ENCODE data around the gene PTPRC. TPM values are rescaled to one million over a fixed set of nuclear protein-coding genes. Genes with fewer than 3 reads are reported as not detected.
"Not testable (repeated sequence)": the region's sequence is repeated elsewhere in the genome, so short reads cannot be mapped to it uniquely, and the experiment has no call there.

Gene PTPRC
- total and polyA plus RNA-seq, 2 donors, result 130 to 490 TPM

DNA sequence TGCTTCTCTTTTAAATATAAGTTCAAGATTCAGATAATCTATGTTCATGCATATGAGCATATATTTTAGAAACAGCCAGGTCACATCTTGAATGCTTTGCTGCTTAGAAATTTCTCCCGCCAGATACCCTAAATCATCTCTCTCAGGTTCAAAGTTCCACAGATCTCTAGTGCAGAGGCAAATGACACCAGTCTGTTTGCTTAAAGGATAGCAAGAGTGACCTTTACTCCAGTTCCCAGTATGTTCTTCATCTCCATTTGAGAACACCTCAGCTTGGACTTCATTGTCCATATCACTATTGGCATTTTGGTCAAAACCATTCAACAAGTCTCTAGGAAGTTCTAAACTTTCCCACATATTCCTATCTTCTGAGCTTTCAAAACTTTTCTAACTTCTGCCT lies 37.5 kb upstream of the PTPRC start:
- not testable (repeated sequence) for H3K4me3 ChIP-seq (ENCODE audit: low read length in 2 of 2); DNase-seq (ENCODE audit: low read depth in 6 of 9, low spot score in 9 of 9); H3K27me3 ChIP-seq (ENCODE audit: control insufficient read depth in 2 of 2, insufficient read depth in 1 of 2, low read length in 1 of 2); H3K36me3 ChIP-seq (ENCODE audit: control insufficient read depth in 2 of 2, insufficient read depth in 2 of 2, low read length in 1 of 2); H3K9me3 ChIP-seq (ENCODE audit: control insufficient read depth in 2 of 2, insufficient read depth in 1 of 2, low read length in 1 of 2); H3K27ac ChIP-seq (ENCODE audit: low read depth in 1 of 2, low read length in 1 of 2)
- WGBS, result 99% methylated on average over 1 of the region's 1 CpG
- peaks cover 10 to 33% of the 10 kb centered on the region in 2 donors for H3K4me1 ChIP-seq (ENCODE audit: control insufficient read depth in 2 of 2, insufficient read depth in 2 of 2, low read length in 2 of 2)

DNA sequence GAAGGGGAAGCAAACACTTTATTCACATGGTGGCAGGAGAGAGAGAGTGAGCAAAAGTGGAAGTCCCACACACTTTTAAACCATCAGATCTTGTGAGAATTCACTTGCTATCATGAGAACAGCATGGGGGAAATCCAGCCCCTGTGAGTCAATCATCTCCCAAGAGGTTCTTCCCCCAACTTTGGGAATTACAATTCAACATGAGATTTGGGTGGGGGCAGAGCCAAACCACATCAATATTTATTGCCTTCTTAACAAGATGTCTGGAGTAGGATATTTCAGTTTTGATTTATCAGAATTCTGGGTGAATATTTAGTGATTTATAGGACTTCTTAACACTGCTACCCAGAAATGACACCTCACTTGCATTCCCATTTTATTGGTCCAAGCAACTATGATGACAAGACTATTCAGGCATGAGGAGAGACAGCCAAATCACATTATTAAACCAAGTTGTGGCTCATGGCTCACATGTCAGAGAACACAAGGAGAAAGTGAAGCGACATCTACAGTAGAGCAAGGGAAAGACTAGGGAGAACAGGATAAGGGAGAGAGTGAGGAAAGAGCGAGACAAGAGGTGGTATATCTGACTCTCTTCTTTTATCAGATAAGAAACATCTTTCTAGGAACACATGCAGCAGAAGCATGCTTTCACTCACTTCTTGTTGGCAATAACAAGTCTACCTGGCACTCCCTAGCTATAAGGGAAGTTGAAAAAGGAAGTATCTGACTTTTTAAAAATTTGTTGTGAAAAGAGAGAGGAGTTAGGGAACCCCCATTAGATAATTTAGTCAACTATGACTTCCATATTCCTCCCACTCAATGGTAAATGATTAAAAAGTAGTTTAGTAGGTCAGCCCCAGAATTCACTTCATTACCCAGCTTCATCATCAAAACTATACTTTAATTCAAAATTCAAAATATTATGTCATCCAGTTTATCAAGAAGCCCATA lies 36.6 kb upstream of the PTPRC start:
- H3K4me3 ChIP-seq (ENCODE audit: low read length in 2 of 2), result no peak overlapping the region
- peaks cover 0 to 3% of the 10 kb centered on the region in 2 donors for H3K9me3 ChIP-seq (ENCODE audit: control insufficient read depth in 2 of 2, insufficient read depth in 1 of 2, low read length in 1 of 2)
- 81% methylated on average over 2 of the region's 2 CpGs for WGBS
- H3K27ac ChIP-seq (ENCODE audit: low read depth in 1 of 2, low read length in 1 of 2), result no peak overlapping the region
- DNase-seq (ENCODE audit: low read depth in 6 of 9, low spot score in 9 of 9), result no peak
- H3K36me3 ChIP-seq (ENCODE audit: control insufficient read depth in 2 of 2, insufficient read depth in 2 of 2, low read length in 1 of 2), result no peaks in the 10 kb centered on the region
- H3K27me3 ChIP-seq (ENCODE audit: control insufficient read depth in 2 of 2, insufficient read depth in 1 of 2, low read length in 1 of 2), result no peaks in the 10 kb centered on the region
- peaks cover 10 to 33% of the 10 kb centered on the region in 2 donors for H3K4me1 ChIP-seq (ENCODE audit: control insufficient read depth in 2 of 2, insufficient read depth in 2 of 2, low read length in 2 of 2)

DNA sequence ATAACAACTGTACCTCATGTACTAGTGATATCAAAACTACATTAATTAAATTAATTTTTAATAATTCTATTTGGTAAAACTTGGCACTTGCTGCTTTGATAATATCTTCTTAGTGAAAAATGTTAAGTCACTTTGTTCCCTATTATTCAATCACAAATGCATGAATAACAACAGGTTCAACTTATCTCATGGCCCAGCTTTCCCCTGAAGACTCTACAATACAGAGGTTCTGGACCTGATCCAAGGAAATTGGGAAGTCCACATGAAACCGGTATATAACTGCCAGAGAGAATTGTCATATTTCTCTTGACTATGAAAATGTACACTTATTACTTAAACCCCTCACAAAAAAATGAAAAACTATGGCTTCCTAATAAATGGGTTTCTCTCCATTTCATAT lies 33.9 kb upstream of the PTPRC start:
- H3K9me3 ChIP-seq (ENCODE audit: control insufficient read depth in 2 of 2, insufficient read depth in 1 of 2, low read length in 1 of 2), result peaks cover 0 to 3% of the 10 kb centered on the region in 2 donors
- H3K27ac ChIP-seq (ENCODE audit: low read depth in 1 of 2, low read length in 1 of 2), result no peak overlapping the region
- H3K36me3 ChIP-seq (ENCODE audit: control insufficient read depth in 2 of 2, insufficient read depth in 2 of 2, low read length in 1 of 2), result no peaks in the 10 kb centered on the region
- WGBS, result 68% methylated on average over 1 of the region's 1 CpG
- H3K4me1 ChIP-seq (ENCODE audit: control insufficient read depth in 2 of 2, insufficient read depth in 2 of 2, low read length in 2 of 2), result peaks cover 6 to 22% of the 10 kb centered on the region in 2 donors
- H3K4me3 ChIP-seq (ENCODE audit: low read length in 2 of 2), result no peak overlapping the region
- DNase-seq (ENCODE audit: low read depth in 6 of 9, low spot score in 9 of 9), result no peak
- no peaks in the 10 kb centered on the region for H3K27me3 ChIP-seq (ENCODE audit: control insufficient read depth in 2 of 2, insufficient read depth in 1 of 2, low read length in 1 of 2)

DNA sequence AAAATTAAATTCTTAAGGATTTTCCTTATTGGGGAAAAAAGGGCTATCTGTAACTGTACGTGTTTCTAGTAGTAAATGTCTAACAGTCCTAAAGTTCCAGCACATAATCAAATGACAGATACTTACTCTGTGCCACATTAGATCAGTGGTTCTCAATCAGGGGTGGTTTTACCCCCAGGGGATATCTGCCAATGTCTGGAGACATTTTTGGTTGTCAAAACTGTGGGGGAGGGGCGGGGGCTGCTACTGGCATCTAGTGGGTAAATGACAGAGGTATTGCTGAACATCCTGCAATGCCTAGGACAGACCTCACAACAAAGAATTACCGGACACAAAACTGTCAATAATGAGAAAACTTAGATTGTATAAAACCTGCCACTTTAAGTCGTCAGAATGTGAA lies 33.4 kb upstream of the PTPRC start:
- Histone ChIP-seq H3K36me3 (ENCODE audit: control insufficient read depth in 2 of 2, insufficient read depth in 2 of 2, low read length in 1 of 2) (no peaks in the 10 kb centered on the region), H3K9me3 (ENCODE audit: control insufficient read depth in 2 of 2, insufficient read depth in 1 of 2, low read length in 1 of 2) (peaks cover 0 to 3% of the 10 kb centered on the region in 2 donors), H3K4me3 (ENCODE audit: low read length in 2 of 2) (no peak overlapping the region), H3K4me1 (ENCODE audit: control insufficient read depth in 2 of 2, insufficient read depth in 2 of 2, low read length in 2 of 2) (peaks cover 6 to 21% of the 10 kb centered on the region in 2 donors), H3K27me3 (ENCODE audit: control insufficient read depth in 2 of 2, insufficient read depth in 1 of 2, low read length in 1 of 2) (no peaks in the 10 kb centered on the region), H3K27ac (ENCODE audit: low read depth in 1 of 2, low read length in 1 of 2) (no peak overlapping the region)
- DNase-seq (ENCODE audit: low read depth in 6 of 9, low spot score in 9 of 9), result peak in 2 of 9 donors; percentile 28 to 46
- 83% methylated on average over 4 of the region's 4 CpGs for WGBS

DNA sequence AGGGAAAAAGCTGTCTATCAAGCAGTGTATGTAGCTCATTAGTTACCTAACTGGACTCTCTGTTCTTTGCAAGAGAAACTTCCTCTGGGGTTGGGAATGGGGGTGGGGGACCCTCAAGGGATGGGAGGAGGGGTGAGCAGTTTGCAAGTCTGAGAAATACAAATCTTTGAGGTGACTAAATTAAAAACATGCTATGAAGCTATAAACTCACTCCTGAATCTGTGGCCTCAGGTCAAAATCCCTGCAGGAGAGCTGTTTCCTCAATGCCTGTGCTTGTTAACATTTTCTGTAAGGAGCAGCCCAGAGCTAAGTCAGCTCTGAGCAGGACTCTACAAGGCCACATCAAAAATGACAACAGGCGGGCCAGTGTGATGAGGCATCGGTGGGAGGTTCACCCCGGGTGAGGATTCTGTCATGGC lies 32.8 kb upstream of the PTPRC start:
- peaks cover 6 to 22% of the 10 kb centered on the region in 2 donors for H3K4me1 ChIP-seq (ENCODE audit: control insufficient read depth in 2 of 2, insufficient read depth in 2 of 2, low read length in 2 of 2)
- DNase-seq (ENCODE audit: low read depth in 6 of 9, low spot score in 9 of 9), result no peak
- no peak overlapping the region for H3K27ac ChIP-seq (ENCODE audit: low read depth in 1 of 2, low read length in 1 of 2)

DNA sequence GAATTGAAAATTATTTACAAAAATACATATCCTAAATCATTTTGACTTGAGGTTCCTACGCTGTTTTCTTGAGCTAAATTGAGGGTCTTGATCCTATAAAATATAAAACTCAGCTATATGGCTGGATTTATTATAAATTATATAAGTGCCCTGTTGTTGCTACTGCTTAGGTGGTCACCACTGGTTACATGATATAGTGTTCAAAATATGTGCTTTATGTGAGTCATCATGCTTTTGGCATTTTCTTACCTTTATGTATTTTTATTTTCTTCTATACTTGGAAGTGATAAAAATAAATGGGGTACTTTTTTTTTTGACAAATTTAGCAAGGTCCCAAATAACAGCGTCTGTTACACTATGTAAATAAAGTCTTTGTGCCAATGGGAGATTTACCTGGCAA lies 31.1 kb upstream of the PTPRC start:
- over 99% methylated on average over 2 of the region's 2 CpGs for WGBS
- H3K4me3 ChIP-seq (ENCODE audit: low read length in 2 of 2), result no peak overlapping the region
- peaks cover 12 to 29% of the 10 kb centered on the region in 2 donors for H3K4me1 ChIP-seq (ENCODE audit: control insufficient read depth in 2 of 2, insufficient read depth in 2 of 2, low read length in 2 of 2)
- no peak overlapping the region for H3K27ac ChIP-seq (ENCODE audit: low read depth in 1 of 2, low read length in 1 of 2)
- H3K9me3 ChIP-seq (ENCODE audit: control insufficient read depth in 2 of 2, insufficient read depth in 1 of 2, low read length in 1 of 2), result no peaks in the 10 kb centered on the region
- H3K36me3 ChIP-seq (ENCODE audit: control insufficient read depth in 2 of 2, insufficient read depth in 2 of 2, low read length in 1 of 2), result no peaks in the 10 kb centered on the region
- H3K27me3 ChIP-seq (ENCODE audit: control insufficient read depth in 2 of 2, insufficient read depth in 1 of 2, low read length in 1 of 2), result no peaks in the 10 kb centered on the region
- DNase-seq (ENCODE audit: low read depth in 6 of 9, low spot score in 9 of 9), result no peak

More for the DNA sequence above, 32.8 kb upstream of the PTPRC start:
- 93% methylated on average over 3 of the region's 3 CpGs for WGBS
- Histone ChIP-seq H3K27me3 (ENCODE audit: control insufficient read depth in 2 of 2, insufficient read depth in 1 of 2, low read length in 1 of 2) (no peaks in the 10 kb centered on the region), H3K36me3 (ENCODE audit: control insufficient read depth in 2 of 2, insufficient read depth in 2 of 2, low read length in 1 of 2) (no peaks in the 10 kb centered on the region), H3K9me3 (ENCODE audit: control insufficient read depth in 2 of 2, insufficient read depth in 1 of 2, low read length in 1 of 2) (no peaks in the 10 kb centered on the region), H3K4me3 (ENCODE audit: low read length in 2 of 2) (no peak overlapping the region)

DNA sequence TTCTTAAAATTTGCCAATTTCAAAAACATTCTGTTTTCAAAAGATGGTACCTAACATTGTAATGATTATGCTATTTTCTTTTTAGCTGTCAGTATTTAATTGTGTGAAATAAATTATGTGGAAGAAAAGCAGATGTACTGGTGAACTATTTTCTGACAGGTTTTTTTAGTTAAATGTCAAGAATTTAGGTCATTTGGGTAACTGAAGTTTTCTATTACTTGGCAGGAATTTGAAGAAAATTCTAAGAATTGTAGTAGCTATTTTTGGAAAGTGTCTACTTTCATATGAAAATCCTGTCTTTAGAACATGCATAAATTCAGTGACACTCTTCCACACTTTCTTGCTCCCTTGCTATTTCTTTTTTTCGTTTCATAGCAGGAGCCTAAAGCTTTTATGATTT lies 28.5 kb upstream of the PTPRC start:
- H3K9me3 ChIP-seq (ENCODE audit: control insufficient read depth in 2 of 2, insufficient read depth in 1 of 2, low read length in 1 of 2), result no peaks in the 10 kb centered on the region
- DNase-seq (ENCODE audit: low read depth in 6 of 9, low spot score in 9 of 9), result no peak
- H3K4me3 ChIP-seq (ENCODE audit: low read length in 2 of 2), result no peak overlapping the region
- 62% methylated on average over 1 of the region's 1 CpG for WGBS
- H3K27me3 ChIP-seq (ENCODE audit: control insufficient read depth in 2 of 2, insufficient read depth in 1 of 2, low read length in 1 of 2), result no peaks in the 10 kb centered on the region
- no peaks in the 10 kb centered on the region for H3K36me3 ChIP-seq (ENCODE audit: control insufficient read depth in 2 of 2, insufficient read depth in 2 of 2, low read length in 1 of 2)
- peaks cover 18 to 42% of the 10 kb centered on the region in 2 donors for H3K4me1 ChIP-seq (ENCODE audit: control insufficient read depth in 2 of 2, insufficient read depth in 2 of 2, low read length in 2 of 2)
- no peak overlapping the region for H3K27ac ChIP-seq (ENCODE audit: low read depth in 1 of 2, low read length in 1 of 2)

DNA sequence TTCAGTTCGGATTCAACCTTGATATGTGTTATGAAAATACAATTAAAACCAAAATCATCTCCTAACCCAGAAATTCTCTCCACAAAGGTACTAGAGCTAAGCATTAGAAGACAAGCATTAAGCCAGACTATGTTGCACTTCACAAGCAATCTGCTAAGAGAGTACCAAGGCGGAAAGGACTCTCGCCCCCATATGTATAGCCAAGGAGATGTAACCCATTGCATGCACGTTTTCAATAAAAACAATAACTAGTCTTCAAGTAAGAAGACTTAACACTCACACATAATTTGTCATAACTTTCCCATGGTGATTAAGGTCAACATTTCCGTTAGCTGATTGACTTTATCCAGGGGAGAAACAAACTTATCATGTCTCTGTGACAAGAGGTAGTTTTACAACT lies 27.6 kb upstream of the PTPRC start:
- H3K9me3 ChIP-seq (ENCODE audit: control insufficient read depth in 2 of 2, insufficient read depth in 1 of 2, low read length in 1 of 2), result no peaks in the 10 kb centered on the region
- H3K27ac ChIP-seq (ENCODE audit: low read depth in 1 of 2, low read length in 1 of 2), result peak overlapping the region in 1 of 2 donors; percentile 31
- H3K4me3 ChIP-seq (ENCODE audit: low read length in 2 of 2), result no peak overlapping the region
- H3K4me1 ChIP-seq (ENCODE audit: control insufficient read depth in 2 of 2, insufficient read depth in 2 of 2, low read length in 2 of 2), result peaks cover 19 to 42% of the 10 kb centered on the region in 2 donors
- no peak for DNase-seq (ENCODE audit: low read depth in 6 of 9, low spot score in 9 of 9)
- H3K27me3 ChIP-seq (ENCODE audit: control insufficient read depth in 2 of 2, insufficient read depth in 1 of 2, low read length in 1 of 2), result no peaks in the 10 kb centered on the region
- 96% methylated on average over 5 of the region's 5 CpGs for WGBS
- H3K36me3 ChIP-seq (ENCODE audit: control insufficient read depth in 2 of 2, insufficient read depth in 2 of 2, low read length in 1 of 2), result no peaks in the 10 kb centered on the region

DNA sequence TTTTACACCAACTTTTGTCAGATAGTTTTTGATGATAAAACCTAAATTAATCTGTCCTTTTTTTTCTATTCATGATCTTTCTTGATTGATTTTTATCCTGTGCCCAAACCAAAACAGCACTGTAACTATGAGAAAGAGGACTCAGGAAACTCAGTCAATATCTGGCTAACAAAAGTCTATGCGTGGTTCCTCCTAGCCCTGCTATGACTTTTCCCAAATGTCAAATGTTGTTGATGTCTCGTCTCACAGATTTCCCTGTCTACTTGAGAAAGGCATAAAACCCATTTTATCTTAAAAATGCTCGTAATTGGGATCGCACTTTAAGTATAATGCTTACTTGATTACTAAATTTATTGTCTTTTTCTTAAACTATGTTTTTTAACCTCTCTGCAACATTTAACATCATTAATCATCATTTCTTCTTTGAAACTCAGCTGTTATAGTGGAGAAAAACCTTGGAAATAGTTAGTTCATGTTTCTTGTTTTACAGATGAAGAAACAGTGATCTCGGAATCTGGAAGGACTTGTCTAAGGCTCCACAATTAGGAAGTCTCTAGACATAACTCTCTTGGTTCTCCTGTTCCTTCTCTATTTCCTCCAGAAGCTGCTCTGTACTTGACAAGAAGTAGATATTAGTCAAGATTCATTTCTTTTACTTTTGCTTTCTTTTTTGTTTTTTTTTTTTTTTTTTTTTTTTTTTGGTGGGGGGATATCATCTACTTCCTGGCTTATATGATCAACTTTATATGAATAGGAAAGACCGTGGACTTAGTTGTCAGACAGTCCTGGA lies 26.2 kb upstream of the PTPRC start:
- Histone ChIP-seq H3K4me3 (ENCODE audit: low read length in 2 of 2) (no peak overlapping the region), H3K9me3 (ENCODE audit: control insufficient read depth in 2 of 2, insufficient read depth in 1 of 2, low read length in 1 of 2) (no peaks in the 10 kb centered on the region), H3K4me1 (ENCODE audit: control insufficient read depth in 2 of 2, insufficient read depth in 2 of 2, low read length in 2 of 2) (peaks cover 19 to 42% of the 10 kb centered on the region in 2 donors), H3K27ac (ENCODE audit: low read depth in 1 of 2, low read length in 1 of 2) (peak overlapping the region; percentile 27 to 73), H3K36me3 (ENCODE audit: control insufficient read depth in 2 of 2, insufficient read depth in 2 of 2, low read length in 1 of 2) (no peaks in the 10 kb centered on the region), H3K27me3 (ENCODE audit: control insufficient read depth in 2 of 2, insufficient read depth in 1 of 2, low read length in 1 of 2) (no peaks in the 10 kb centered on the region)
- DNase-seq (ENCODE audit: low read depth in 6 of 9, low spot score in 9 of 9), result peak in 1 of 9 donors; percentile 55
- WGBS, result 67% methylated on average over 6 of the region's 6 CpGs
